ENCODE data around the gene ESPL1. TPM values are rescaled to one million over a fixed set of nuclear protein-coding genes. Genes with fewer than 3 reads are reported as not detected.

ESPL1 gene
- total RNA-seq, 2 experiments from 2014 or later = 78.2 to 121 TPM

DNA sequence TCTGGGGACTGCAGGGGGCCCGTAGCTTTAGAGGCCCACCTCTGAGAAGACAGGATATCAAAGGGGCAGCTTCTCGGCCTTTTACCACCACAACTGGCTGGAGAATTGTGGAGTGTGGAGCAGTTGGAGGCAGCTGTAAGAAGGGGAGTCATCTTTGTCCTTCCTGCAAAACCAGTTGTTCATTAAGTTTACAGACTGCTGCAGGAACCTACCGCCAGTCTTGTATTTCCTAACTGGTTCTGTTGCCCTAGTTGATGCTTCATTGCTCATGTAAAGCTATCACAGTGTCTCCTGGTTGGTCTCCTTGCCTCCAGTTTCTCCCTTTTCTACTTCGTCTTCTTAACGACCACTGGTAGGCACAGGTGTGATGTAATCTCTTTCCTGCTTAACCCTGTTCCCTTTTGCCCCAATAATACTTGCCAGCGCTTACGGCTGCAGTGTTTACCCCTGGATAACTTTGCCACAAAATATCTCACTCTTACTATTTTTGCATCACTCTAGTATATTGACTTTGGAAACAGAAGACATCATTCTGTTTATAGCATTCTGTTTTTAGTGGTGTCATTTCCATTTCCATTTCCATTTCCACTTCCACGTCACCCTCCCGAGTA is 11.9 kb downstream of the ESPL1 start:
- DNase-seq (ENCODE audit: low spot score) = no peak
- H3K4me1 ChIP-seq (ENCODE audit: insufficient read depth, low read length, poor library complexity, severe bottlenecking) = no peaks in the 10 kb centered on the region
- no peak for TF ChIP-seq EZH2phosphoT487 (IDR thresholded peaks at IDR 0.05; ENCODE audit: borderline replicate concordance, low read depth, low read length)
- TF ChIP-seq, protein P1, sequence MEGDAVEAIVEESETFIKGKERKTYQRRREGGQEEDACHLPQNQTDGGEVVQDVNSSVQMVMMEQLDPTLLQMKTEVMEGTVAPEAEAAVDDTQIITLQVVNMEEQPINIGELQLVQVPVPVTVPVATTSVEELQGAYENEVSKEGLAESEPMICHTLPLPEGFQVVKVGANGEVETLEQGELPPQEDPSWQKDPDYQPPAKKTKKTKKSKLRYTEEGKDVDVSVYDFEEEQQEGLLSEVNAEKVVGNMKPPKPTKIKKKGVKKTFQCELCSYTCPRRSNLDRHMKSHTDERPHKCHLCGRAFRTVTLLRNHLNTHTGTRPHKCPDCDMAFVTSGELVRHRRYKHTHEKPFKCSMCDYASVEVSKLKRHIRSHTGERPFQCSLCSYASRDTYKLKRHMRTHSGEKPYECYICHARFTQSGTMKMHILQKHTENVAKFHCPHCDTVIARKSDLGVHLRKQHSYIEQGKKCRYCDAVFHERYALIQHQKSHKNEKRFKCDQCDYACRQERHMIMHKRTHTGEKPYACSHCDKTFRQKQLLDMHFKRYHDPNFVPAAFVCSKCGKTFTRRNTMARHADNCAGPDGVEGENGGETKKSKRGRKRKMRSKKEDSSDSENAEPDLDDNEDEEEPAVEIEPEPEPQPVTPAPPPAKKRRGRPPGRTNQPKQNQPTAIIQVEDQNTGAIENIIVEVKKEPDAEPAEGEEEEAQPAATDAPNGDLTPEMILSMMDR (conservative IDR thresholded peaks at IDR 0.05; ENCODE audit: low read length) = no peak
- H3K79me2 ChIP-seq (ENCODE audit: insufficient read depth, low read depth, low read length) = no peaks in the 10 kb centered on the region
- no TSS peak for BruUV-seq (replicated peaks)
- intact Hi-C loops (cut with micrococcal nuclease; ENCODE audit: unreplicated experiment) = no loop called here
- H3K36me3 ChIP-seq (ENCODE audit: insufficient read depth, low read length) = peaks cover 97% of the 10 kb centered on the region
- no peaks in the 10 kb centered on the region for H3K9me3 ChIP-seq (ENCODE audit: low read length)
- ChIA-PET CTCF (ENCODE audit: unreplicated experiment) (interaction anchor here (1.3 kb wide), 1 partner anchor 11 kb away, joined by 3 read pairs; no protein-coding TSS in a partner anchor), POLR2A (interaction anchor here (0.7 to 3.4 kb wide), 3 partner anchors 10 to 104 kb away, joined by 3 to 16 read pairs (median 5); partner anchors contain the start of gene PFDN5)
- no peaks in the 10 kb centered on the region for H3K9me2 ChIP-seq (ENCODE audit: insufficient read depth, low read length)
- H3K4me2 ChIP-seq (ENCODE audit: low read length) = no peak overlapping the region
- H3K27ac ChIP-seq (ENCODE audit: low read depth, low read length, poor library complexity, severe bottlenecking) = no peak overlapping the region
- no peak overlapping the region for H3K4me3 ChIP-seq (ENCODE audit: low read depth, low read length, poor library complexity, severe bottlenecking)
- H2AFZ ChIP-seq (ENCODE audit: low read length) = no peak overlapping the region
- no peaks in the 10 kb centered on the region for H4K20me1 ChIP-seq (ENCODE audit: insufficient read depth, low read length)

- no TSS peak for BruUV-seq (replicated peaks)
- Histone ChIP-seq H4K20me1 (ENCODE audit: insufficient read depth, low read length) (no peaks in the 10 kb centered on the region), H3K4me2 (ENCODE audit: low read length) (no peak overlapping the region), H3K4me1 (ENCODE audit: insufficient read depth, low read length, poor library complexity, severe bottlenecking) (no peaks in the 10 kb centered on the region), H3K9me3 (ENCODE audit: low read length) (no peaks in the 10 kb centered on the region), H3K36me3 (ENCODE audit: insufficient read depth, low read length) (peaks cover 90% of the 10 kb centered on the region), H2AFZ (ENCODE audit: low read length) (no peak overlapping the region), H3K27ac (ENCODE audit: low read depth, low read length, poor library complexity, severe bottlenecking) (no peak overlapping the region), H3K4me3 (ENCODE audit: low read depth, low read length, poor library complexity, severe bottlenecking) (no peak overlapping the region), H3K79me2 (ENCODE audit: insufficient read depth, low read depth, low read length) (no peaks in the 10 kb centered on the region), H3K9me2 (ENCODE audit: insufficient read depth, low read length) (no peaks in the 10 kb centered on the region)
- no peak for TF ChIP-seq EZH2phosphoT487 (IDR thresholded peaks at IDR 0.05; ENCODE audit: borderline replicate concordance, low read depth, low read length)
- TF ChIP-seq, protein P1 (conservative IDR thresholded peaks at IDR 0.05; ENCODE audit: low read length) = no peak
- DNase-seq (ENCODE audit: low spot score) = no peak
- ChIA-PET POLR2A (interaction anchor here (1.4 kb wide), 1 partner anchor 35 kb away, joined by 3 read pairs; the partner anchor contains the start of gene AAAS), CTCF (ENCODE audit: unreplicated experiment) (interaction anchor here (1.0 kb wide), 1 partner anchor 17 kb away, joined by 4 read pairs; no protein-coding TSS in a partner anchor)
- intact Hi-C loops (cut with micrococcal nuclease; ENCODE audit: unreplicated experiment) = no loop called here
These were observed 18.3 kb downstream of the ESPL1 start for GRCh38 chr12:53286448-53286847.

- no peak overlapping the region for H3K4me3 ChIP-seq (ENCODE audit: low read depth, low read length, poor library complexity, severe bottlenecking)
- H3K27ac ChIP-seq (ENCODE audit: low read depth, low read length, poor library complexity, severe bottlenecking) = no peak overlapping the region
- DNase-seq (ENCODE audit: low spot score) = peak; percentile 73
- no peaks in the 10 kb centered on the region for H3K9me3 ChIP-seq (ENCODE audit: low read length)
- H3K9me2 ChIP-seq (ENCODE audit: insufficient read depth, low read length) = no peaks in the 10 kb centered on the region
- peaks cover 90% of the 10 kb centered on the region for H3K36me3 ChIP-seq (ENCODE audit: insufficient read depth, low read length)
- TF ChIP-seq EZH2phosphoT487 (IDR thresholded peaks at IDR 0.05; ENCODE audit: borderline replicate concordance, low read depth, low read length) = no peak
- TF ChIP-seq, protein P1 (conservative IDR thresholded peaks at IDR 0.05; ENCODE audit: low read length) = peak; percentile 90
- H3K4me1 ChIP-seq (ENCODE audit: insufficient read depth, low read length, poor library complexity, severe bottlenecking) = no peaks in the 10 kb centered on the region
- no peaks in the 10 kb centered on the region for H3K79me2 ChIP-seq (ENCODE audit: insufficient read depth, low read depth, low read length)
- H2AFZ ChIP-seq (ENCODE audit: low read length) = no peak overlapping the region
- H4K20me1 ChIP-seq (ENCODE audit: insufficient read depth, low read length) = no peaks in the 10 kb centered on the region
- POLR2A ChIA-PET = interaction anchor here (1.4 kb wide), 1 partner anchor 33 kb away, joined by 3 read pairs; the partner anchor contains the start of gene AAAS
- no TSS peak for BruUV-seq (replicated peaks)
- CTCF ChIA-PET (ENCODE audit: unreplicated experiment) = interaction anchor here (0.6 to 1.4 kb wide), 4 partner anchors 19 to 221 kb away, joined by 3 to 4 read pairs (median 3); no protein-coding TSS in a partner anchor
- intact Hi-C loops (cut with micrococcal nuclease; ENCODE audit: unreplicated experiment) = loop anchor here (1.0 kb wide), 2 partner anchors 74 to 128 kb away; no protein-coding TSS in a partner anchor
- H3K4me2 ChIP-seq (ENCODE audit: low read length) = no peak overlapping the region
These were observed 19.7 kb downstream of the ESPL1 start for GRCh38 chr12:53287741-53288216.

All from OCI-LY7 (cell line).